PFSK-1 (cell line): ENCODE data around the gene SOD2.

Experiments
- FOXP2 ChIP-seq: optimal IDR thresholded peaks from 2 replicates; pipeline ENCODE3; 2011; ENCODE audit warnings: borderline replicate concordance, control low read depth, inconsistent platforms; ENCODE audit not compliant: insufficient read depth; ENCODE audit errors: extremely low read length, extremely low read depth
- POLR2AphosphoS5 ChIP-seq: IDR thresholded peaks from 2 replicates; pipeline ENCODE4 v1.6.1; 2012; ENCODE audit warnings: low read depth, mild to moderate bottlenecking, control low read depth, low read length, moderate library complexity
- SIN3A ChIP-seq: IDR thresholded peaks from 2 replicates; pipeline ENCODE4 v1.6.1; 2012; ENCODE audit warnings: mild to moderate bottlenecking, low read length, moderate library complexity, borderline replicate concordance; ENCODE audit not compliant: insufficient read depth
- TAF1 ChIP-seq: IDR thresholded peaks from 2 replicates; pipeline ENCODE4 v1.6.1; 2012; ENCODE audit warnings: low read length, control low read depth, borderline replicate concordance; ENCODE audit not compliant: insufficient read depth
- TF ChIP-seq, protein P1 (sequence below), 2 experiments: IDR thresholded peaks; 2 replicates each; pipeline versions ENCODE4 v1.6.1 to v1.8.0; 2011 to 2012; ENCODE audit warnings: low read depth in 2 of 2, low read length in 2 of 2, control low read depth in 1 of 2, inconsistent platforms in 1 of 2, mild to moderate bottlenecking in 1 of 2, moderate library complexity in 1 of 2; ENCODE audit not compliant: insufficient read depth in 1 of 2

Gene SOD2

DNA sequence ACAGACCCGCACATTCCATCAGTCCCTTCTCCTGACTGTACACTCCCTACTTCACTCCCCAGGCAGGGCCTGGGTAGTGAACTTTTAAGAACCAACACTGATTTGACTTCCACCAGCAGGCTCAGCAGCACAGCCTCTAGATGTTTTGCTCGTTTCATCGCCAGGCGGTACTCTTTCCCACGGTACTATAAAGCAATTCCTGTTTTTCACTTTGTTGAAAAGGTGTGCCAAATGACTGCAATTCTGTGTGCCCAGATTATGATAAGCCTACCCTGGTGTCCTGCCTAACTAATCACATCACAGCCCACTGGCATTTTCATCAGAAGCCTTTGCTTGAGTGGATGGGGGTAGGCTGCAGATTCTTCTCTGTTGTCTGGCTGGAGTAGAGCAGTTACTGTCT is 21.4 kb upstream of the SOD2 start:
- TF ChIP-seq POLR2AphosphoS5, result no peak

DNA sequence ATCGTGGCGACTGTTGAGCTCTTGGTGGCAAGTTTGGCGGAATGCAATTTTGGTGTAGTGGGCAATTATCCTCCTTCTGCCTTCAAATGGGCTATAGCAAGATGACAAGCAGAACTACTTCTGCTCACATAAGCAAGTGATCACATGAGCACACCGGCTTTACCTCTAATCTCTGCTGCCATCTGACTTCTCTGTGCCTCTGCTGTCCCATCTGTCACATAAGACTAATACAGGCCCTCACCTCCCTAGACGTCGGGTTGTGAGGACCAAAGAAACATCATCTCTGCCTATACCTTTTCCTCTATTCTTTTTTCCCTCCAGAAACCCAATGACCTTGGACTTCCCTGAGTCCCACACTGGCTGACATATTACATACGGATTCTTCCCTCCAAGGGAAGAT is 20.9 kb upstream of the SOD2 start:
- TF ChIP-seq, protein P1, sequence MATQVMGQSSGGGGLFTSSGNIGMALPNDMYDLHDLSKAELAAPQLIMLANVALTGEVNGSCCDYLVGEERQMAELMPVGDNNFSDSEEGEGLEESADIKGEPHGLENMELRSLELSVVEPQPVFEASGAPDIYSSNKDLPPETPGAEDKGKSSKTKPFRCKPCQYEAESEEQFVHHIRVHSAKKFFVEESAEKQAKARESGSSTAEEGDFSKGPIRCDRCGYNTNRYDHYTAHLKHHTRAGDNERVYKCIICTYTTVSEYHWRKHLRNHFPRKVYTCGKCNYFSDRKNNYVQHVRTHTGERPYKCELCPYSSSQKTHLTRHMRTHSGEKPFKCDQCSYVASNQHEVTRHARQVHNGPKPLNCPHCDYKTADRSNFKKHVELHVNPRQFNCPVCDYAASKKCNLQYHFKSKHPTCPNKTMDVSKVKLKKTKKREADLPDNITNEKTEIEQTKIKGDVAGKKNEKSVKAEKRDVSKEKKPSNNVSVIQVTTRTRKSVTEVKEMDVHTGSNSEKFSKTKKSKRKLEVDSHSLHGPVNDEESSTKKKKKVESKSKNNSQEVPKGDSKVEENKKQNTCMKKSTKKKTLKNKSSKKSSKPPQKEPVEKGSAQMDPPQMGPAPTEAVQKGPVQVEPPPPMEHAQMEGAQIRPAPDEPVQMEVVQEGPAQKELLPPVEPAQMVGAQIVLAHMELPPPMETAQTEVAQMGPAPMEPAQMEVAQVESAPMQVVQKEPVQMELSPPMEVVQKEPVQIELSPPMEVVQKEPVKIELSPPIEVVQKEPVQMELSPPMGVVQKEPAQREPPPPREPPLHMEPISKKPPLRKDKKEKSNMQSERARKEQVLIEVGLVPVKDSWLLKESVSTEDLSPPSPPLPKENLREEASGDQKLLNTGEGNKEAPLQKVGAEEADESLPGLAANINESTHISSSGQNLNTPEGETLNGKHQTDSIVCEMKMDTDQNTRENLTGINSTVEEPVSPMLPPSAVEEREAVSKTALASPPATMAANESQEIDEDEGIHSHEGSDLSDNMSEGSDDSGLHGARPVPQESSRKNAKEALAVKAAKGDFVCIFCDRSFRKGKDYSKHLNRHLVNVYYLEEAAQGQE (IDR thresholded peaks at IDR 0.05; ENCODE audit: insufficient read depth in 1 of 2, low read depth in 2 of 2, low read length in 2 of 2), result no peak
- TF ChIP-seq TAF1 (no peak), SIN3A (no peak), POLR2AphosphoS5 (no peak), FOXP2 (no peak)

DNA sequence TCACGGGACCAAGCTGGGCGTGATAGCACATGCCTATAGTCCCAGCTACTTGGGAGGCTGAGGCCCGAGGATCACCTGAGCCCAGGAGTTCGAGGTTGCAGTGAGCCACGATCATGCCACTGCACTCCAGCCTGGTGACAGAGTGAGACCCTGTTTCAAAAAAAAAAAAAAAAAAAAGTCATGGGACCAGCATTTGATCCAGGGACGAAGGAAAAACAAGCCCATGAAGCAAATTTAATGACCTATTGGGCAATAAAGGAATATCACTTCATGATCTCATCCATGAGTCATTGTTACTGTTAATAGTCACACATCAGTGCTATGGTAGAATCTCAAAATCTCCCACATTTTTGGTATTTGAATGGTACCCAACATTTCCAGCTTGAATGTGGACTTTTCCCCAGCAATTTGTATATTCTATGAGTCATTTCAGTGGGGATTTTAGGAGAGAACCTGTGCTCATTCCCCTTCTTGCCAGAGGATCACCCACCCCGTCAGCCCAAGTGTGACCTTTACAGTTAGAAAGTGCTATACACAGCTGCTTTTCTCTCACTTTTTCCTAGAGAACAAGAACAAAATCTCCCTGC is 8.5 kb upstream of the SOD2 start:
- TF ChIP-seq FOXP2 (no peak), TAF1 (no peak), SIN3A (no peak), POLR2AphosphoS5 (no peak)
- TF ChIP-seq, protein P1 (IDR thresholded peaks at IDR 0.05; ENCODE audit: insufficient read depth in 1 of 2, low read depth in 2 of 2, low read length in 2 of 2), result no peak

DNA sequence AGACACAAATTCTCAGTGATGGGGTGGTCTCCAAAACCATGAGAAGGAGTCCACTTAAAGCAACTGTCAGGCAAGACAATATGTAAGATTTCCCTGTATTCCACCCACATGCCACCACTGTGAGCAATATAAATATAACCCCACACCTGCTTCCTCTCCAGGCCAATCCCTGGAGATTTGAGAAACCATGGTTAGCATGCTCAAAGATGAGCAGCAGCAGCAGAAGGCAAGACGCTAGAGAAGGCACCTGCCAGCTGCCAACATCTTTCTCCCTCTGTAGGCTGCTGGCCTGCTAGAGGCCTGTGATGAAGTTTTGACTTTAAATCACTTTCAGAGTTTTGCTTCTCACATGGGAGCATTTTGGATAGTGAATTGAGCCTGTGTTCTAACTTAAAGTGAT is 7.9 kb upstream of the SOD2 start:
- TF ChIP-seq POLR2AphosphoS5 (no peak), TAF1 (no peak), FOXP2 (no peak), SIN3A (no peak)
- TF ChIP-seq, protein P1 (IDR thresholded peaks at IDR 0.05; ENCODE audit: insufficient read depth in 1 of 2, low read depth in 2 of 2, low read length in 2 of 2), result no peak

DNA sequence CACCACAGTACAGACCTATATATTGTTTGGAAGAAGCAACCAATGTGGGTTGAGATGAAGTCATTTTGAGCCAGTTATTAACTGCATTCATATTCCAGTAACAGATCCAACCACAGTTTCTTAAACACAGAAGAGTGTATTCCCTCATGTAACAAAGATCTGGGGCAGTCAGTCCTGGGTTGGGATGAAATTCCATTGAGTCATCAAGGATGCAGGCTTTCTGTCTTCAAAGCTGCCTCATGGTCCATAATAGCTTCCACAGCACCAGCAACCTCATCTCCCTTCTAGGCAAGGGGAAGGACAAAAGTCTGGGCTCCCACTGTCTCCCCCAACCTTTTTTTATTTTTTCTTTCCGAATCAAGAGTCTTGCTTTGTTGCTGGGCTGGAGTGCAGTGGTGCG is 2.9 kb upstream of the SOD2 start:
- TF ChIP-seq FOXP2 (no peak), POLR2AphosphoS5 (no peak), SIN3A (no peak), TAF1 (no peak)
- TF ChIP-seq, protein P1 (IDR thresholded peaks at IDR 0.05; ENCODE audit: insufficient read depth in 1 of 2, low read depth in 2 of 2, low read length in 2 of 2), result no peak
